Right ventricle myocardium inferior (tissue), 1 donor: ENCODE measurements around the gene LHFPL4. TPM values are rescaled to one million over a fixed set of nuclear protein-coding genes. Genes with fewer than 3 reads are reported as not detected.
"Not testable (repeated sequence)": the region's sequence is repeated elsewhere in the genome, so short reads cannot be mapped to it uniquely, and the experiment has no call there.

Experiments used
- ATAC-seq: fragments of 200-7000 bp; cut with Tn5 transposase; one replicate; pipeline ENCODE4 v1.9.1; 2020; ENCODE audit warnings: mild to moderate bottlenecking, moderate library complexity
- DNase-seq: peaks from one replicate; pipeline ENCODE4 v3.0.0; 2021; ENCODE audit errors: missing footprints
- intact Hi-C: fragments of 100-400 bp; cut with DNase I; formaldehyde crosslinking; loops from one replicate; pipeline ENCODE4 v1.11.0; 2022
- long read RNA-seq: library from polyadenylated mRNA; unstranded; transcript quantifications from one replicate; pipeline ENCODE4 v2.0.0, GENCODE V29; 2021
- total RNA-seq: library from RNA; stranded (reverse); fragmentation: NEBNext Ultra II Directional; extraction: Animal tissue kit (Norgen Biotek cat#: 25700); gene quantifications from one replicate; pipeline ENCODE4 v1.2.1, GENCODE V29; 2021
- donor health status: DM: no; HTN: yes; CAD: no; lungs with severe emphysema.

Gene LHFPL4
- not detected for total RNA-seq
- long read RNA-seq, result 0 reads

DNA sequence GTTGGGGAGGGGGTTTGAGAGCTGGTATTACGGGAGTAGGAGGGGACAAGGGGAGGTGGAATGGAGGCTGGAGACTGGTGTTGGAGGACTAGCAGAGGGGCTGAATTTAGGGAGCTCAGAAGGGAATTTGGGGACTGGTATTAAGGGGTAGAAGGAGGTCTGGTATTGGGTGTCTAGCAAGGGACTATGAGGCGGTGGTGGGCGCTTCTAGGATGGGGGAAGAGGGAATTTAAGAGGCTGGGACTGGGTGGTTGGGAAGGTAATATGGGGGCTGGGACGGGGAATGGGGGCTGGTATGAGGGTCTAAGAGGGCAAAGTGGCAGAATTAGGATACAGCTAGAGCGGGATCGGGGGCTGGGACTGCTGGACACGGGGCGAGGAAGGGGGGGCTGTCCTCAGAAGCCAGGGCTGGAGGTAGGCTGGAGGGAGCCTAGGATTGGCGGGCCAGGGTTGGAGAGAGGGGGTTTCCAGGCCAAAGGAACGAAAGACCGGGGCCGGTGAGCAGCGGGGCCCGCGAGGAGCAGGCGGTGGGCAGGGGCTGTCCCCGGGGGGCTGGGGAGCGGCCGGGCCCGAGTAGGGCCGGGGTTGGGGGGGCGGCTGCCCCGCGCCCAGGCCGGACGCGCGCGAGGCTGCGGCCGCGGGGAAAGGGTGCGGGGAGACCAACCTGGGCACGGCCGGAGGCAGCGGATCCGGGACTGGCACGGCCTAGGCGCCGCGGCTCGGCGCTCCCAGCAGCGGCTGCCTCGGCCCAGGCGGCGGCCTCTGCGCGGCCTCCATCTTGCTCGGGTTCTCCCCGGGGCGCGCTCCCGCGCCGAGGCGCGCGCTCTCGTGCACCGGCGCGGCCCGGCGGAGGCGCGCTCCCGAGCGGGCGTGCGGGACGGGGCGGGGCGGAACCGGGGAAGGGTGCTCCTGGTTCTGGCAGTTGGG, at the start of gene LHFPL4:
Gene LHFPL4, minus strand, starts transcription at position 802 of the 927 bp plus-strand sequence. CDS start 1,143 bp downstream, outside the sequence.
- ATAC-seq, result no peak
- no peak for DNase-seq
- intact Hi-C loops, result no loop called here

GRCh38 chr3:9602620-9603019, 49.0 kb upstream of the LHFPL4 start:
- no peak for DNase-seq
- intact Hi-C loops, result no loop called here
- ATAC-seq, result no peak

DNA sequence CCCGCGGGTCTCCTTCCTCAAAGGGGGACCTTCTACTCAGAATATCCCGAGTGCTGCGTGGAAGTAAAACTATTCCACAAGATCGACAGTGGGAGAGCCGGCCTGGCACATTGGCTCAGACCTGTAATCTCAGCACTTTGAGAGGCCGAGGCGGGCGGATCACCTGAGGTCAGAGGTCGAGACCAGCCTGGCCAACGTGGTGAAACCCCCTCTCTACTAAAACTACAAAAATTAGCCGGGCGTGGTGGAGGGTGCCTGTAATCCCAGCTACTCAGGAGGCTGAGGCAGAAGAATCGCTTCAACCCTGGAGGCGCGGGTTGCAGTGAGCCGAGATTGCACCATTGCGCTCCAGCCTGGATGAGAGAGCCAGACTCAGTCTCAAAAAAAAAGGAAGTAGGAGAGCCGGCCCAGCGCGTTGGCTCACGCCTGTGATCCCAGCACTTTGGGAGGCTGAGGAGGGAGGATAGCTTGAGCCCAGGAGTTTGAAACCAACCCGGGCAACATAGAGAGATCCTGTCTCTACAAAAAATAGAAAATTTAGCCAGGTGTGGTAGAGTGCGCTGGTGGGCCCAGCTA, 47.5 kb upstream of the LHFPL4 start:
- intact Hi-C loops, ATAC-seq, DNase-seq: not testable (repeated sequence)

- ATAC-seq (peak; percentile 74), DNase-seq (no peak)
- intact Hi-C loops, result no loop called here
Measured at GRCh38 chr3:9600597-9600996, 47.0 kb upstream of the LHFPL4 start.

- no peak for ATAC-seq
- intact Hi-C loops, result no loop called here
- DNase-seq, result no peak
Measured at GRCh38 chr3:9598783-9599387, 45.3 kb upstream of the LHFPL4 start.

DNA sequence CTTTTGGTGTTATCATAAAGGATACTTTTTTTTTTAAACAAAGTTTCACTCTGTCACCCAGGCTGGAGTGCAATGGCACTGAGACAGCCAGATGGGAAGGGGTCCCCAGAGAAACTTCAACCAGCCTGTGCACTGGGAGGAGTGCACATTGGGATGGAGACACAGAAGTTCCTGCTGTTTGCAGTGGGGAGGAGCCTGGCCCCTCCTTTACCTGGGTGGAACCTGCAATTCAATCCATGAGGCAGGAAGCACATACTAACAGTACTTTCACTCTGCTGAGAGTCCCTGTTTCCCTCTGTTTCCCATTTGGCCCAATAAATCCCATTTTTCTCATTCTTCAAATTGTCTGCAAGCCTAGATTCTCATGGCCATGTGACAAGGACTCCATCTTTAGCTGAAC, 42.3 kb upstream of the LHFPL4 start:
- DNase-seq (no peak), ATAC-seq (no peak)
- intact Hi-C loops, result no loop called here

DNA sequence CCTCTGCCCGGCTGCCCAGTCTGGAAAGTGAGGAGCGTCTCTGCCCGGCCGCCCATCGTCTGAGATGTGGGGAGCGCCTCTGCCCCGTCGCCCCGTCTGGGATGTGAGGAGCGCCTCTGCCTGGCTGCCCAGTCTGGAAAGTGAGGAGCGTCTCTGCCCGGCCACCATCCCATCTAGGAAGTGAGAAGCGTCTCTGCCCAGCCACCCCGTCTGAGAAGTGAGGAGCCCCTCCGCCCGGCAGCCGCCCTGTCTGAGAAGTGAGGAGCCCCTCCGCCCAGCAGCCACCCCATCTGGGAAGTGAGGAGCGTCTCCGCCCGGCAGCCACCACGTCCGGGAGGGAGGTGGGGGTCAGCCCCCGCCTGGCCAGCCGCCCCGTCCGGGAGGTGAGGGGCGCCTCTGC, 38.2 kb upstream of the LHFPL4 start:
- ATAC-seq, intact Hi-C loops, DNase-seq: not testable (repeated sequence)

DNA sequence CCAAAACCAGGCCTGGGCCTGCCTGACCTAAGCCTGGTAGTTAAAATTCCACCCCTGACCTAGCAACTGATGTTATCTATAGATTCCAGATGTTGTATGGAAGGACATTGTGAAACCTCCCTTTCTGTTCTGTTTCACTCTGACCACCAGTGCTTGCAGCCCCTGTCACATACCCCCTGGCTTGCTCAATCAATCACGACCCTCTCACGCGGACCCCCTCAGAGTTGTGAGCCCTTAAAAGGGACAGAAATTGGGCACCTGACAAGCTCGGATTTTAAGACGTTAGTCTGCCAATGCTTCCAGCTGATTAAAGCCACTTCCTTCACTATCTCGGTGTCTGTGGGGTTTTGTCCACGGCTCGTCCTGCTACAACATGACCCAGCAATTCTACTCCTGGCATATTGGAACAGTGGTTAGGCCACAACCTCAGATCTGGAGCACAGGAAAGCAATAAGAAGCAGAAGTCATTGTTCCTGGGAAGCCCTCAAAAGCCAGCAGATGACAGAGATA, 36.7 kb upstream of the LHFPL4 start:
- DNase-seq (no peak), ATAC-seq (no peak)
- intact Hi-C loops, result no loop called here

- intact Hi-C loops, result no loop called here
- ATAC-seq, result no peak
- no peak for DNase-seq
Measured at GRCh38 chr3:9583792-9584191, 30.2 kb upstream of the LHFPL4 start.

DNA sequence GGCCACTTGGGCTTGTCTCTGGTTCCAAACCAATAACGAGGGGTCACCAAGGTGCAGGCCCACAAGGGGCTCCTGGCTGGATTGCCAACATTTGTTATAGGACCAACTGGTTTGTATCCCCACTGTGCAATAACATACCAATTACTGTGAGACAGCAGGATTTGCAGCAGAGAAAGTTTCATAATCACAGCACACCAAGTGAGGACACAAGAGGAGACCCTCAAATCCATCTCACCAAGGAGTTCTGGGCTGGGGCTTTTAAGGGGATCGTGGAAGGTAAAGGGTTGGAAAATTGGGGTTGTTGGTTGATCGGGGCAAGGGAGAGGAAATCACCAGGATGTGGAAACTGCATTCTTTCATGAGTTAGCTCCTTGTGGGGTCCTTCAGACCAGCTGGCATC, 29.7 kb upstream of the LHFPL4 start:
- intact Hi-C loops, result no loop called here
- DNase-seq, result no peak
- ATAC-seq, result no peak

DNA sequence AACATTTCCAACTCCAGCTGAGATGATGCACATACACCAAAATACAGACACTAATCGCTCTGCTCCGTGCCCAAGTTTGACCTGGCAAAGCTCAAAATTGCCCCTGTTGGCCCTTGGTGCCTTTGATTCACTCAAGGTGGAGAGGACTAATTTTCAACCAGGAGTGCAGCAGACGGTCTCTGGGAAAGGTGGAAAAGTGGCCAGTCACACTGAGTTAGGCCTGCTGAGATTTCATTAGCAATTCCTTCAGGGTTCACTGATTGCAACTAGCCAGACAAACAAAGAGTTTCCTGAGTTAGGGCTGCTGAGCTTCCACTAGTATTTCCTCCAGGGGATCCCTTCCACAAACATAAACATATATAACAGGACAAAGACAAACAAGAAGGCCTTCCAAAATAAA, 28.7 kb upstream of the LHFPL4 start:
- no peak for DNase-seq
- no peak for ATAC-seq
- intact Hi-C loops, result no loop called here

DNA sequence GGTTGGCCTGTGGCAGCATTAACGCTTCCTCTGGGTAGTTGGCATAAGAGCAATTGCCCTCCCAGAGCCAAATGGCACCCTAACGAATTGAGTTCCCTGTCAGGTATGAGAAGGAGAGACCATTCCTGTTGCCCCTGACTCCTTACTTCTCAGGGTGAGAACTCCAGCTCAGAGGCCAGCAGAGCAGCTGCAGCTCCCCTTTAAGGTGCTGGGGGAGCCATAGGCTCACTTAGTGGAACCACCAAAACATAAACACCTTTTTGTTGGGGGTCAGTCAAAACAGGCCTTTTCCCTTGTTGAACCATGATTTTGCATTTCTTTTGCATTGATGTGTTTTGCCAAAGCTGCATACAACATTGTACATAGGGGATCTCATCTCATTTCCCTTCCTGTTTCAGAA, 28.1 kb upstream of the LHFPL4 start:
- DNase-seq (no peak), ATAC-seq (no peak)
- intact Hi-C loops, result no loop called here

GRCh38 chr3:9569054-9569453, 15.4 kb upstream of the LHFPL4 start:
- ATAC-seq, result no peak
- no peak for DNase-seq

GRCh38 chr3:9565316-9565715, 11.7 kb upstream of the LHFPL4 start:
- ATAC-seq (no peak), DNase-seq (no peak)
- intact Hi-C loops, result no loop called here

More at GRCh38 chr3:9569054-9569453, 15.4 kb upstream of the LHFPL4 start:
- intact Hi-C loops, result no loop called here

- DNase-seq (no peak), ATAC-seq (no peak)
- intact Hi-C loops, result no loop called here
Measured at GRCh38 chr3:9563851-9564250, 10.2 kb upstream of the LHFPL4 start.

GRCh38 chr3:9560056-9560455, 6.4 kb upstream of the LHFPL4 start:
- intact Hi-C loops, ATAC-seq, DNase-seq: not testable (repeated sequence)

DNA sequence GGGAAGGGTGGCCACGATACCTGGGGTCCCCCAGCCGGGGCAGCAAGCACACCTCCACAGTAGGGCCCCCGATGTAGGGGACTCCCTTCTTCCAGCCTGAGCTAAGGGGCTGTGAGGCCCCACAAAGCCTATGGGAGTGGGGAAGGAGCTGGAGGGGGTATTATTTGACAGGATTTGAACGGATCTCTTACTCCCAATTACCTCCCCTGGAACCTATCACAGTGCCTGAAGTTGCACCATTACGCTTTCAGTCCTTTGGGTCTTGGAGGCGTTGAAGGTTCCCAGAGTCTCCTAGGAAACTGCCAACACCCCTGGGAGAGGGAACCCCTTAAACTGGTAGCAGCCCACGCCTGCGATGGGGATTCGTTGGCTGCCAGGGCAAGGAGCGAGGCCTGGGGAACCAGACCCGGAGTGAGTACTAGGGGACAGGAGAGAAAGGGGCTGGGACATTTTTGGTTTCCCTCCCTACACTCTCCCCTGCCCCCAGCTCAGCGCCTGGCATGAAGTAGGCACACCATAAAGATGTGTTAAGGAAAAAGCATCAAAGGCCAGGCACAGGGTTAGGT, 409 bp upstream of the LHFPL4 start:
- no peak for DNase-seq
- no peak for ATAC-seq

GRCh38 chr3:9552252-9552999, 1.2 kb downstream of the LHFPL4 start:
- intact Hi-C loops, result no loop called here
- ATAC-seq, result no peak
- peak; percentile 66 for DNase-seq

More for the DNA sequence above, 409 bp upstream of the LHFPL4 start:
- intact Hi-C loops, result no loop called here

DNA sequence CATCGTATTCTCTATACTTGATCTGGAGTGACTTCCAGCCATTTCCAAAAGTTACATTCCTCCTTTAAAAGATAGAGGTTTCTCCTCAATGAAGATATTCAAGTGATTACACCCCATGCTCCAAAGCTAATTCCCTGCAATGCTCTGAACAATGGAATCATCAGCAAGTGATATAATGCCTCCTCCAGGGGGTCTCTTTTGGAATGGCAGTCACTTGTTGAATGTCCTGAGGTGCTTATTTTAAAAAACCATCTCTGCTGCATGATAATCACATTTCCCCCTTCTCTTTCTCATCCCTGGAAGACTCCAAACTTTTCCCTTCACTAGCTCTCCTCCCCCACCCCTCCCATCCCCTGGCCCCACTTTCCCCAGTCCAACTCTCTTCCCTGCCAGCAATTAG, 2.6 kb downstream of the LHFPL4 start:
- intact Hi-C loops, result no loop called here
- ATAC-seq (no peak), DNase-seq (no peak)
